Prostate gland (tissue), 2 donors: Measurements from ENCODE around the gene CMSS1. TPM values are rescaled to one million over a fixed set of nuclear protein-coding genes. Genes with fewer than 3 reads are reported as not detected.

Experiments
- DNase-seq: peaks from one replicate; pipeline ENCODE4 v3.0.0-alpha.2; 2019; ENCODE audit warnings: low spot score
- H3K27ac ChIP-seq, 2 donors: fragments of 200-600 bp; sonication (generic); 2 replicates each; pipeline ENCODE4 v1.5.1; 2017 to 2019
- H3K27me3 ChIP-seq: fragments of 200-600 bp; sonication (generic); replicated peaks from 2 replicates; pipeline ENCODE4 v1.5.1; 2019; ENCODE audit not compliant: insufficient read depth
- H3K36me3 ChIP-seq, 2 donors: fragments of 200-600 bp; sonication (generic); 1 replicate in 1 of 2; 2 replicates in 1 of 2; pipeline versions ENCODE4 v1.5.1 to v1.8.1; 2017 to 2019
- H3K4me1 ChIP-seq: fragments of 200-600 bp; sonication (generic); replicated peaks from 2 replicates; pipeline ENCODE4 v1.5.1; 2019
- H3K4me3 ChIP-seq, 2 donors: fragments of 200-600 bp; sonication (generic); 2 replicates each; pipeline ENCODE4 v1.5.1; 2017 to 2019
- H3K9me3 ChIP-seq: fragments of 200-600 bp; sonication (generic); 2 replicates; pipeline ENCODE4 v1.5.1; 2017
- CTCF ChIP-seq, 4 experiments: fragments of 200-600 bp in 2 of 4; fragments of 450-650 bp in 2 of 4; sonication (generic) in 2 of 4; IDR thresholded peaks; 1 replicate in 3 of 4; 2 replicates in 1 of 4; pipeline ENCODE4 v1.5.1; 2016 to 2019; ENCODE audit warnings: antibody characterized with exemption in 4 of 4, mild to moderate bottlenecking in 2 of 4, moderate library complexity in 2 of 4
- POLR2A ChIP-seq: fragments of 450-650 bp; IDR thresholded peaks from one replicate; pipeline ENCODE4 v1.6.1; 2016; ENCODE audit warnings: antibody characterized with exemption, mild to moderate bottlenecking
- POLR2AphosphoS5 ChIP-seq: sonication (generic); formaldehyde crosslinking; IDR thresholded peaks from one replicate; pipeline ENCODE4 v1.6.1; 2017; ENCODE audit warnings: antibody characterized with exemption
- WGBS: methylation state at CpG from one replicate; pipeline ENCODE4 v1.1.5; 2018; 5-methylcytosine and 5-hydroxymethylcytosine counted together
- intact Hi-C: fragments of 100-400 bp; cut with DNase I; formaldehyde crosslinking; loops from one replicate; pipeline ENCODE4 v1.14.2; 2022
- total RNA-seq, 2 donors: library from RNA; depleted of rRNA; stranded (reverse); fragments of >200 nt; gene quantifications; one replicate each; pipeline ENCODE4 v1.1.0, GENCODE V29; 2016

CMSS1 gene
- total RNA-seq, 2 donors from 2014 or later = 10.2 to 13.6 TPM

DNA sequence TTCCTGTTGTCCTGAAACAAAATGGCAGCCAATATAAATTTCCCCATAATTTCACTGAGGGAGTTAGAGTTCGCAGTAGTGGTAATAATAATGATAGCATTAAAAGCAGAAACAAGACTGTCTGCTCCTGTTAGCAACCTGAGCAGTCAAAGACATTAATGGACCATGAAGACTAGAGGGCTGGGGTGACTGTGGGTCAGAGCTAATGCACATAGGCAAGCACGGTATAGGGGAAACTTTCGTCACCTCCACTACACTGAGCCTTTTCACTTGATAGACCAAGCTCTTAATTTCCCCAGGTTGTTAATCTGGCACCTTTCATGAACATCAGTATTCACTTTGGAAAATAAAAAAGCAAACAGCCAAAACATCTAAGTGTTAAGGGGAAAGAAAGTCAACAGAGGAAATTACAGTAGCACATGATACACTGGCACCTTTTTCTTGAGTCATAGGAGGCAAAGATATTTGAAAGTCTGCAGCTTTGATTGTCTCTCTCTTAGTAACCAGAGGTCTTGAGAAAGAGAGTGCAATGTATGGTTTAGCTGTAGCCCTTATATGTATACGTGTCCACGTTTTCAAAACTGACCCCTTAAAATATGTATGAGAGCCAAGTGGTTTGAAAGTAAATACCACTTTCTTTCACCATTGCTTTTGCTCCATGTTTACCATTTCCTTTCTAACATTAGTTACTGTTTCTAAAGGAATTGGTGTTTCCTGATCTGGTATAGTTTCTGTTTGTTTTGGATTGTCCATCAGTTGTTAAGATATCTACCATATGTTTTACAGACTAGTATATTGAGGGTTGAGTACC, 191.8 kb downstream of the CMSS1 start:
- Histone ChIP-seq H3K36me3 (no peaks in the 10 kb centered on the region), H3K27ac (no peak overlapping the region), H3K9me3 (no peaks in the 10 kb centered on the region), H3K27me3 (no peaks in the 10 kb centered on the region), H3K4me1 (no peaks in the 10 kb centered on the region), H3K4me3 (no peak overlapping the region)
- TF ChIP-seq POLR2A (no peak), POLR2AphosphoS5 (no peak), CTCF (IDR thresholded peaks at IDR 0.05) (no peak)
- DNase-seq = no peak
- intact Hi-C loops = no loop called here
- 74% methylated on average over 5 of the region's 5 CpGs for whole genome bisulfite sequencing

DNA sequence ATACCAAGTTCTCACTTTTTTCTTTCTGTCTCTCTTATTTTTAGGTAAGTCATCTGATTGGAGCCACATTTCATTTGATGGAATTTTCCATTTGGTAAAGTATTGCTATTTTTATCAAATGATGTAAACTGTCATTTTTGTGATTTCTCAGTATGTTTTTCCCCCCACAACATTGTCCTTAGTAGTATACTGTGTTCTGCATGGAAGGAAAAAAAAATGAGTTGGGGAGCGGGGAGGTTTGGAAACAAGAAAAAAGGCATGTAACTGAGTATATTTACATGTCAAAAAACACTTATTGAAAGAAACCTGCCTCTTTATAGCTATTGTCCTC, 192.4 kb downstream of the CMSS1 start:
- no peaks in the 10 kb centered on the region for H3K27me3 ChIP-seq
- intact Hi-C loops = no loop called here

DNA sequence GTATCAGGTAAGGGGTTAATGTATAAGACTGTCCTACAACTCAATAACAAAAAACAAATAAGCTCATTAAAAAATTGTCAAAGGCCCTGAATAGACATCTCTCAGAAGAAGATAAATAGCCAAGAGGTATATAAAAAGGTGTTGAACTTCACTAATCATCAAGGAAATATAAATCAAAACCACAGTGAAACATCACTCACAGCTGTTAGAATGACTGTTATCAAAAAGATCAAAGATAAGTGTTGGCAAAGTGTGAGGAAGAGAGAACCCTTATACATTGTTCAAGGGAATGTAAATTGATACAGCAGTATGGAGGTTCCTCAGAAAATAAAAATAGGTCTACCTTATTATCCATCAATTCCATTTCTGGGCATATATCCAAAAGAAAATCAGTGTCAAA, 201.1 kb downstream of the CMSS1 start:
- H3K36me3 ChIP-seq = no peaks in the 10 kb centered on the region
- no peak overlapping the region for H3K4me3 ChIP-seq
- H3K27me3 ChIP-seq = no peaks in the 10 kb centered on the region
- no peaks in the 10 kb centered on the region for H3K9me3 ChIP-seq
- H3K27ac ChIP-seq = no peak overlapping the region
- intact Hi-C loops = no loop called here
- no peak for DNase-seq
- TF ChIP-seq POLR2A (no peak), POLR2AphosphoS5 (no peak), CTCF (IDR thresholded peaks at IDR 0.05) (no peak)
- peaks cover 8% of the 10 kb centered on the region for H3K4me1 ChIP-seq

More for the DNA sequence above, 192.4 kb downstream of the CMSS1 start:
- DNase-seq = no peak
- no peaks in the 10 kb centered on the region for H3K9me3 ChIP-seq
- no peaks in the 10 kb centered on the region for H3K36me3 ChIP-seq
- H3K4me1 ChIP-seq = no peaks in the 10 kb centered on the region
- H3K4me3 ChIP-seq = no peak overlapping the region
- 94% methylated on average over 1 of the region's 1 CpG for WGBS
- no peak for TF ChIP-seq CTCF (IDR thresholded peaks at IDR 0.05)
- TF ChIP-seq POLR2AphosphoS5 = no peak
- no peak for TF ChIP-seq POLR2A
- H3K27ac ChIP-seq = no peak overlapping the region

GRCh38 chr3:100019719-100020118, 202.1 kb downstream of the CMSS1 start:
- TF ChIP-seq POLR2AphosphoS5 (no peak), CTCF (IDR thresholded peaks at IDR 0.05) (no peak), POLR2A (no peak)
- peaks cover 12% of the 10 kb centered on the region for H3K4me1 ChIP-seq
- 85% methylated on average over 1 of the region's 1 CpG for WGBS

More at GRCh38 chr3:100019719-100020118, 202.1 kb downstream of the CMSS1 start:
- no peaks in the 10 kb centered on the region for H3K27me3 ChIP-seq
- H3K27ac ChIP-seq = no peak overlapping the region
- DNase-seq = no peak
- no peaks in the 10 kb centered on the region for H3K9me3 ChIP-seq
- no peaks in the 10 kb centered on the region for H3K36me3 ChIP-seq
- intact Hi-C loops = no loop called here
- no peak overlapping the region for H3K4me3 ChIP-seq
